Peyer's patch (tissue), 4 donors: ENCODE data around the gene MAGEA2B. TPM values are rescaled to one million over a fixed set of nuclear protein-coding genes. Genes with fewer than 3 reads are reported as not detected.
"Not testable (repeated sequence)": the region's sequence is repeated elsewhere in the genome, so short reads cannot be mapped to it uniquely, and the experiment has no call there.

ENCODE experiments used
- DNase-seq, 3 donors: peaks; one replicate each; pipeline ENCODE4 v3.0.0-alpha.2; 2017 to 2019
- H3K27ac ChIP-seq, 4 donors: fragments of 200-600 bp; sonication (generic); one replicate each; pipeline ENCODE4 v1.5.1; 2016 to 2019
- H3K27me3 ChIP-seq, 2 donors: fragments of 200-600 bp; sonication (generic); one replicate each; pipeline ENCODE4 v1.5.1; 2019
- H3K36me3 ChIP-seq, 3 donors: fragments of 200-600 bp; sonication (generic); one replicate each; pipeline ENCODE4 v1.5.1; 2016 to 2019
- H3K4me1 ChIP-seq, 4 donors: fragments of 200-600 bp; sonication (generic); one replicate each; pipeline ENCODE4 v1.5.1; 2016 to 2019
- H3K4me3 ChIP-seq, 4 donors: fragments of 200-600 bp; sonication (generic); 1 replicate in 3 of 4; 2 replicates in 1 of 4; pipeline ENCODE4 v1.5.1; 2016 to 2019; ENCODE audit warnings: mild to moderate bottlenecking in 1 of 4
- H3K9me3 ChIP-seq, 4 donors: fragments of 200-600 bp; sonication (generic); one replicate each; pipeline ENCODE4 v1.5.1; 2016 to 2019; ENCODE audit warnings: mild to moderate bottlenecking in 1 of 4
- CTCF ChIP-seq, 6 experiments: fragments of 450-650 bp in 4 of 6; fragments of 200-600 bp in 2 of 6; sonication (generic) in 1 of 6; IDR thresholded peaks; one replicate each; pipeline ENCODE4 v1.5.1; 2017 to 2019; ENCODE audit warnings: antibody characterized with exemption in 6 of 6, mild to moderate bottlenecking in 3 of 6, moderate library complexity in 1 of 6
- POLR2A ChIP-seq, 2 donors: fragments of 450-650 bp; IDR thresholded peaks; one replicate each; pipeline ENCODE4 v1.5.1; 2017; ENCODE audit warnings: antibody characterized with exemption in 2 of 2, mild to moderate bottlenecking in 2 of 2, moderate library complexity in 2 of 2
- total RNA-seq, 4 donors: library from RNA; depleted of rRNA; stranded (reverse); fragments of >200 nt; gene quantifications; one replicate each; pipeline ENCODE4 v1.1.0, GENCODE V29; 2016

The MAGEA2B gene
- total RNA-seq, 4 donors from 2014 or later: not detected

DNA sequence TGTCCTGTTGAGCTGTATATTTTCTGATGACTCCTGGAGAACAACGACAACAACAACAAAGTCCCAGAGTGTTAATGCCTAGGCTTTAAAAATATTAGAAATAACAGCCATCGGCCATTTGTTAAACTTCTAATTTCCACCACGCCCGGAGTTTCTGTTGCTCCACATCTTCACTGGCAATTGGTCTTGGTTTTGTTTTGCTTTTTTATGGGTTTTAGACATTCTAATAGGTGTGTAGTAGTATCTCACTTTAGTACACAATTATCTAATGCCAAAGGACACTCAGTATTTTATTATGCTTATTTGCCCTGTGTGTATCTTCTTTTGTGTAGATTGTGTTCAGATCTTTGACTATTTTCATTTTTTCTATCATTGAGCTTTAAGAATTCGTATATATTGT is 24.1 kb downstream of the MAGEA2B start:
- Histone ChIP-seq H3K4me3 (no peak overlapping the region), H3K9me3 (no peaks in the 10 kb centered on the region), H3K4me1 (no peaks in the 10 kb centered on the region), H3K36me3 (no peaks in the 10 kb centered on the region), H3K27me3 (no peaks in the 10 kb centered on the region), H3K27ac (no peak overlapping the region)
- no peak for TF ChIP-seq POLR2A (IDR thresholded peaks at IDR 0.05)
- TF ChIP-seq CTCF (IDR thresholded peaks at IDR 0.05): no peak
- DNase-seq: no peak

DNA sequence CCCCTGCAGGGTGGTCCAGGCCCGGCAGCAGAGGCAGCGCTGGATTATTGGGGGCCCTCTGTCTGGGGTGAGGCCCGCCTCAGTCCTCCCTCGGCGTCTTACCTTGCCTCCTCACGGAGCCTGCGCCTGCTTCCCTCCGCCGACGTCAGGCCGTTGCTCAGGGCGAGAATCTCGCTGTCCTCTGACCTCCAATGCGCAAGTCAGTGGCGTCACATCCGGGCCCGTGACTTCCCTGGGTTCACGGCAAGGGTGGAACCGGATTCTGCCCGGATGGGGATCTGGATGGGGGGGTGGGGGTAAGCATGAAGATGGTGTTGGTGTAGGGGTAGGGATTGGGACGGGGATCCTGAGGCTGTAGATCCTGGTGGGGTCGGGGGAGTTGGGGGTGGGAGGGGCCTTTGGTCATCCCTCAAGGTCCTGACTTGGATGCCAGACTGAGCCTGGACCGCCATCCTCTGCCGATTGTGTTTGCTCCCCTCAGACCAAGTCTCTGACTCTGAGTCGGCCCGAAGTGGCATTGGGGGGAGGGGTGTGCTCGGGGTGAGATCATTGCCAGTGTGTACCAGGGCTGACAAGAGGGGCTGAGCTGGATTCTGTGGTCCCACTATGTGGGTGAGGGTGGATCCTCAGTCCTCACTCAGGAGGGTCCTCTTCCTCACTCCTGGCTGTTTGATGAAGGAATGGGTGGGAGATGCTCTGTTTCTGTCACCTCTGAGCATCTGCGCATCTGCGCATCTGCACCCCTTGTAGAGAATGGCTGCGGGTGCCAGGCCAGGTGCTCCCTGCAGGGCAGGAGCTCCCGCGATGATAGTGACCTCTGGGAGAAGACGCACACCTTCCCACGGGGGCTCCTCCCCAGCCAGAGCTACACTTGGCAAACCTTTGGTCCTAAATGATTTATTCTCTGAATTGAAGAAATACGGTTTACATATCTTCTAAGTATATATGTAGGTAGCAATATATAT is 39.5 kb downstream of the MAGEA2B start, which contains the start of gene MAGEA2:
Gene MAGEA2, minus strand, starts transcription at position 157 of the 965 bp plus-strand sequence. CDS start 2,479 bp downstream, outside the sequence.
- H3K27ac ChIP-seq, H3K4me1 ChIP-seq, H3K4me3 ChIP-seq, DNase-seq, H3K9me3 ChIP-seq, H3K27me3 ChIP-seq, H3K36me3 ChIP-seq: not testable (repeated sequence)

- H3K27ac ChIP-seq, H3K9me3 ChIP-seq, H3K27me3 ChIP-seq, H3K4me3 ChIP-seq, DNase-seq, H3K36me3 ChIP-seq, H3K4me1 ChIP-seq: not testable (repeated sequence)
Measured at GRCh38 chrX:152754871-152755270, 40.4 kb downstream of the MAGEA2B start.

DNA sequence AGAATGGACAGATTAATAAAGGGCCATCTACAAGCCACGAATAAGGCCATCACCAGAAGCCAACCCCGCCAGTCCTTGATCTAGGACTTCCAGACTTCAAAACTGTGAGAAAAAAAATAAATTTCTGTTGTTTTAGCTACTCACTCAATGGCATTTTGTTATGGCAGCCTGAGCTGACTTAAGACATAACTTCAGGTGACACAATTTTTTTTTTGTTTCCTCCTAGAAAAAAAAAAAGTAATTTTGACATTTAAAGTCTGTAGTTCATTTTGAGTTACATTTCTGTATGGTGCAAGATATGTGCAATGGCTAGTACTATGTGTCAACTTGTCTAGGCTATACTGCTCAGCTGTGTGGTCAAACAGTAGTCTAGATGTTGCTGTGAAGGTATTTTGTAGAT is 44.5 kb downstream of the MAGEA2B start, which contains the start of gene CSAG3:
Gene CSAG3, plus strand, starts transcription at position 301 of the 400 bp plus-strand sequence.
- H3K27ac ChIP-seq, H3K27me3 ChIP-seq, H3K4me3 ChIP-seq, DNase-seq, H3K36me3 ChIP-seq, H3K9me3 ChIP-seq, H3K4me1 ChIP-seq: not testable (repeated sequence)

DNA sequence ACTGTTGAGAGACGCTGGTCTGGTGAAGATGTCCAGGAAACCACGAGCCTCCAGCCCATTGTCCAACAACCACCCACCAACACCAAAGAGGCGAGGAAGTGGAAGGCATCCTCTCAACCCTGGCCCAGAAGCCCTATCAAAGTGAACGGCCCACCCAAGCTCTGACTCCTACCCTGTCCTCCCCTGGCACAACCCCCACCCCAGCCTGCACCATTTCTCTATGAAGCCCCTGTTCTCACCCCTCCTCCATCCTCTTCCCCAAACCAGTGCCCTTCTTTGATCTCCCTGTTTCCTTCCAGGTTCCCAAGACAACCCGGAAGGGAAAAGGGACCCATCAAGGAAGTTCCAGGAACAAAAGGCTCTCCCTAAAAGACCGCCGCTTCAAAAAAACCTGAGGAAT is 45.1 kb downstream of the MAGEA2B start:
- not testable (repeated sequence) for DNase-seq

GRCh38 chrX:152761582-152761981 is 47.2 kb downstream of the MAGEA2B start:
- H3K36me3 ChIP-seq, H3K4me1 ChIP-seq, H3K9me3 ChIP-seq, H3K27me3 ChIP-seq, DNase-seq, H3K4me3 ChIP-seq, H3K27ac ChIP-seq: not testable (repeated sequence)

More for the DNA sequence above, 45.1 kb downstream of the MAGEA2B start:
- not testable (repeated sequence) for H3K9me3 ChIP-seq, H3K36me3 ChIP-seq, H3K4me3 ChIP-seq, H3K27me3 ChIP-seq, H3K27ac ChIP-seq, H3K4me1 ChIP-seq

GRCh38 chrX:152766562-152766961 is 52.1 kb downstream of the MAGEA2B start:
- H3K27me3 ChIP-seq, H3K36me3 ChIP-seq, DNase-seq, H3K27ac ChIP-seq, H3K4me1 ChIP-seq, H3K9me3 ChIP-seq, H3K4me3 ChIP-seq: not testable (repeated sequence)

Other genes starting within 250 kb of the MAGEA2B start
- gene GABRQ, start 76.7 kb upstream of the MAGEA2B start, total RNA-seq: not detected
- not detected for gene MAGEA3, start 15.8 kb upstream of the MAGEA2B start, total RNA-seq
- gene CSAG2, start 5.4 kb upstream of the MAGEA2B start, total RNA-seq: not detected
- gene CSAG1, start 19.1 kb downstream of the MAGEA2B start, total RNA-seq: not detected
- not detected for gene MAGEA12, start 19.1 kb downstream of the MAGEA2B start, total RNA-seq
- not detected for gene MAGEA2, start 39.2 kb downstream of the MAGEA2B start, total RNA-seq
- not detected for gene CSAG3, start 44.6 kb downstream of the MAGEA2B start, total RNA-seq
- not detected for gene MAGEA6, start 55.1 kb downstream of the MAGEA2B start, total RNA-seq
- gene CETN2, start 116.1 kb downstream of the MAGEA2B start, total RNA-seq: 10 to 100 TPM in 1 of 4 donors, 1 to 10 TPM in 3; 5.7 to 23.1 (median 9.5) TPM
- 10 to 100 TPM; 13.2 to 77.2 (median 38.8) TPM for gene NSDHL, start 116.4 kb downstream of the MAGEA2B start, total RNA-seq
- 1 to 10 TPM in 3 of 4 donors, under 1 TPM in 1; 0.53 to 2.5 (median 1.4) TPM for gene ZNF185, start 183.4 kb downstream of the MAGEA2B start, total RNA-seq